Keratinocyte (primary cell): Measurements from ENCODE around the gene RBFOX1.

Experiments used
- EZH2 ChIP-seq: IDR thresholded peaks from one replicate; pipeline ENCODE4 v1.6.1; 2012; ENCODE audit warnings: inconsistent platforms, mild to moderate bottlenecking, low read length, moderate library complexity
- TF ChIP-seq, protein P1 (sequence below), 3 experiments: IDR thresholded peaks in 1 of 3; conservative IDR thresholded peaks in 1 of 3; optimal IDR thresholded peaks in 1 of 3; 2 replicates in 2 of 3; 3 replicates in 1 of 3; pipeline versions ENCODE3 to v1.5.1; 2011; ENCODE audit warnings: low read length in 3 of 3, mild to moderate bottlenecking in 3 of 3, moderate library complexity in 2 of 3, control low read depth in 1 of 3, inconsistent platforms in 1 of 3; ENCODE audit not compliant: insufficient read depth in 2 of 3; ENCODE audit errors: extremely low read depth in 1 of 3

- TF ChIP-seq, protein P1, sequence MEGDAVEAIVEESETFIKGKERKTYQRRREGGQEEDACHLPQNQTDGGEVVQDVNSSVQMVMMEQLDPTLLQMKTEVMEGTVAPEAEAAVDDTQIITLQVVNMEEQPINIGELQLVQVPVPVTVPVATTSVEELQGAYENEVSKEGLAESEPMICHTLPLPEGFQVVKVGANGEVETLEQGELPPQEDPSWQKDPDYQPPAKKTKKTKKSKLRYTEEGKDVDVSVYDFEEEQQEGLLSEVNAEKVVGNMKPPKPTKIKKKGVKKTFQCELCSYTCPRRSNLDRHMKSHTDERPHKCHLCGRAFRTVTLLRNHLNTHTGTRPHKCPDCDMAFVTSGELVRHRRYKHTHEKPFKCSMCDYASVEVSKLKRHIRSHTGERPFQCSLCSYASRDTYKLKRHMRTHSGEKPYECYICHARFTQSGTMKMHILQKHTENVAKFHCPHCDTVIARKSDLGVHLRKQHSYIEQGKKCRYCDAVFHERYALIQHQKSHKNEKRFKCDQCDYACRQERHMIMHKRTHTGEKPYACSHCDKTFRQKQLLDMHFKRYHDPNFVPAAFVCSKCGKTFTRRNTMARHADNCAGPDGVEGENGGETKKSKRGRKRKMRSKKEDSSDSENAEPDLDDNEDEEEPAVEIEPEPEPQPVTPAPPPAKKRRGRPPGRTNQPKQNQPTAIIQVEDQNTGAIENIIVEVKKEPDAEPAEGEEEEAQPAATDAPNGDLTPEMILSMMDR (optimal IDR thresholded peaks at IDR 0.05 in 1 of 3, IDR thresholded peaks at IDR 0.05 in 1 of 3, conservative IDR thresholded peaks at IDR 0.05 in 1 of 3; ENCODE audit: extremely low read depth in 1 of 3, insufficient read depth in 2 of 3, low read length in 3 of 3), result no peak
- TF ChIP-seq EZH2, result no peak
Observed at GRCh38 chr16:7285520-7285919, 47.1 kb upstream of the RBFOX1 start.
